Measurements from ENCODE around the gene SLC11A1. TPM values are rescaled to one million over a fixed set of nuclear protein-coding genes. Genes with fewer than 3 reads are reported as not detected.

The SLC11A1 gene
- total RNA-seq, 1 experiment from 2014 or later, result 0.44 TPM

DNA sequence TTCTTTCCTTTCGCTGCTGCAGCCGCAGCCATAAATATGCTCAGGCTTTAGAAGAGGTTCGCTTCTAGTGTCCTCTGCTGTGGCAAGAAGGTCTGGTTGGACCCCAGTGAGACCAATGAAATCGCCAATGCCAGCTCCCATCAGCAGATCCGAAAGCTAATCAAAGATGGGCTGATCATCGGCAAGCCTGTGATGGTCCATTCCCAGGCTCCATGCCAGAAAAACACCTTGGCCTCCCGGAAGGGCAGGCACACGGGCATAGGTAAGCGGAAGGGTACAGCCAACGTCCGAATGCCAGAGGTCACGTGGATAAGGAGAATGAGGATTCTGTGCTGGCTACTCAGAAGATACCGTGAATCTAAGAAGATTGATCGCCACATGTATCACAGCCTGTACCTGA lies 28.0 kb upstream of the SLC11A1 start:
- no peak overlapping the region for H3K27ac ChIP-seq
- no peaks in the 10 kb centered on the region for H3K27me3 ChIP-seq (ENCODE audit: insufficient read depth, low read depth)
- ChIA-PET POLR2A (ENCODE audit: unreplicated experiment) (no interaction called here), CTCF (no interaction called here)
- H3K4me1 ChIP-seq (replicated peaks; ENCODE audit: insufficient read depth), result peaks cover 22% of the 10 kb centered on the region
- TF ChIP-seq, protein P1, sequence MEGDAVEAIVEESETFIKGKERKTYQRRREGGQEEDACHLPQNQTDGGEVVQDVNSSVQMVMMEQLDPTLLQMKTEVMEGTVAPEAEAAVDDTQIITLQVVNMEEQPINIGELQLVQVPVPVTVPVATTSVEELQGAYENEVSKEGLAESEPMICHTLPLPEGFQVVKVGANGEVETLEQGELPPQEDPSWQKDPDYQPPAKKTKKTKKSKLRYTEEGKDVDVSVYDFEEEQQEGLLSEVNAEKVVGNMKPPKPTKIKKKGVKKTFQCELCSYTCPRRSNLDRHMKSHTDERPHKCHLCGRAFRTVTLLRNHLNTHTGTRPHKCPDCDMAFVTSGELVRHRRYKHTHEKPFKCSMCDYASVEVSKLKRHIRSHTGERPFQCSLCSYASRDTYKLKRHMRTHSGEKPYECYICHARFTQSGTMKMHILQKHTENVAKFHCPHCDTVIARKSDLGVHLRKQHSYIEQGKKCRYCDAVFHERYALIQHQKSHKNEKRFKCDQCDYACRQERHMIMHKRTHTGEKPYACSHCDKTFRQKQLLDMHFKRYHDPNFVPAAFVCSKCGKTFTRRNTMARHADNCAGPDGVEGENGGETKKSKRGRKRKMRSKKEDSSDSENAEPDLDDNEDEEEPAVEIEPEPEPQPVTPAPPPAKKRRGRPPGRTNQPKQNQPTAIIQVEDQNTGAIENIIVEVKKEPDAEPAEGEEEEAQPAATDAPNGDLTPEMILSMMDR (conservative IDR thresholded peaks at IDR 0.05), result no peak
- intact Hi-C loops (cut with micrococcal nuclease; ENCODE audit: unreplicated experiment), result no loop called here
- no peaks in the 10 kb centered on the region for H3K36me3 ChIP-seq (ENCODE audit: low read depth)
- H3K9me2 ChIP-seq (ENCODE audit: insufficient read depth), result no peaks in the 10 kb centered on the region
- DNase-seq, result no peak
- no peak overlapping the region for H2AFZ ChIP-seq
- H3F3A ChIP-seq (ENCODE audit: insufficient read depth, low read depth), result no peaks in the 10 kb centered on the region; the same call in 1 of the 2 replicates
- peaks cover 12% of the 10 kb centered on the region; the same call in 1 of the 2 replicates for H3K9me3 ChIP-seq (ENCODE audit: insufficient read depth, low read depth)
- no peaks in the 10 kb centered on the region for H4K20me1 ChIP-seq (ENCODE audit: insufficient read depth)
- BruUV-seq (replicated peaks), result no TSS peak
- no peak overlapping the region for H3K4me2 ChIP-seq
- H3K4me3 ChIP-seq, result no peak overlapping the region
- no peaks in the 10 kb centered on the region for H3K79me2 ChIP-seq (ENCODE audit: low read depth)

DNA sequence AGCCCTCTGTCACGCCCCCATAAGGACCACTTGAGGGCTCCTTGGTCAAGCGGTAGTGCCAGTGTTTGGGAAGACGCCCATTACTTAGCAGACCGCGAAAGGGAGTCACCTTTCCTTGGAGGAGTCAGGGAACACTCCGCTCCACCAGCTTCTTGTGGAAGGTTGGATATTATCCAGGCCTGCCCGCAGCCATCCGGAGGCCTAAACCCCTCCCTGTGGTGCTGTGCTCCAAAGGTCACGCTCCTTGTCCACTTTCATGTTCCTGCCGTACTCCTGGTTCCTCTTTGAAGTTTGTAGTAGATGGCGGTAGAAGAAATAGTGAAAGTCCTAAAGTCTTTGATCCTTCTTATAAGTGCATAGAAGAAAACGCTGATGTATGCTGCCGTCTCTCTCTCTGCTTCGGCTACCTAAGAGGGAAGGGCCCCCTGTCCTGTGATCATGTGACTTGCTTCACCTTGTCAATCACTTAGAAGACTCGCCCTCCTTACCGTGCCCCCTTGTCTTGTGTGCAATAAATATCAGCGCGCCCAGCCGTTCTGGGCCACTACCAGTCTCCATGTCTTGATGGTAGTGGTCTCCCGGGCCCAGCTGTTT lies 27.1 kb upstream of the SLC11A1 start:
- Histone ChIP-seq H2AFZ (no peak overlapping the region), H3K79me2 (ENCODE audit: low read depth) (no peaks in the 10 kb centered on the region), H3K36me3 (ENCODE audit: low read depth) (no peaks in the 10 kb centered on the region), H3K9me2 (ENCODE audit: insufficient read depth) (no peaks in the 10 kb centered on the region), H4K20me1 (ENCODE audit: insufficient read depth) (no peaks in the 10 kb centered on the region), H3K4me1 (replicated peaks; ENCODE audit: insufficient read depth) (peaks cover 31% of the 10 kb centered on the region), H3K9me3 (ENCODE audit: insufficient read depth, low read depth) (peaks cover 12% of the 10 kb centered on the region; the same call in 1 of the 2 replicates), H3K27ac (no peak overlapping the region), H3F3A (ENCODE audit: insufficient read depth, low read depth) (peaks cover 3% of the 10 kb centered on the region), H3K4me3 (no peak overlapping the region), H3K27me3 (ENCODE audit: insufficient read depth, low read depth) (no peaks in the 10 kb centered on the region), H3K4me2 (no peak overlapping the region)
- ChIA-PET POLR2A (ENCODE audit: unreplicated experiment) (no interaction called here), CTCF (interaction anchor here (0.6 kb wide), 1 partner anchor 62 kb away, joined by 3 read pairs; the partner anchor contains the start of gene TMBIM1)
- no peak for DNase-seq
- intact Hi-C loops (cut with micrococcal nuclease; ENCODE audit: unreplicated experiment), result loop anchor here (5.0 kb wide), 1 partner anchor 42 kb away; the partner anchor contains the start of gene CTDSP1
- BruUV-seq (replicated peaks), result no TSS peak
- TF ChIP-seq, protein P1 (conservative IDR thresholded peaks at IDR 0.05), result no peak
- TF ChIP-seq EZH2 (IDR thresholded peaks at IDR 0.05; ENCODE audit: low read depth), result no peak

DNA sequence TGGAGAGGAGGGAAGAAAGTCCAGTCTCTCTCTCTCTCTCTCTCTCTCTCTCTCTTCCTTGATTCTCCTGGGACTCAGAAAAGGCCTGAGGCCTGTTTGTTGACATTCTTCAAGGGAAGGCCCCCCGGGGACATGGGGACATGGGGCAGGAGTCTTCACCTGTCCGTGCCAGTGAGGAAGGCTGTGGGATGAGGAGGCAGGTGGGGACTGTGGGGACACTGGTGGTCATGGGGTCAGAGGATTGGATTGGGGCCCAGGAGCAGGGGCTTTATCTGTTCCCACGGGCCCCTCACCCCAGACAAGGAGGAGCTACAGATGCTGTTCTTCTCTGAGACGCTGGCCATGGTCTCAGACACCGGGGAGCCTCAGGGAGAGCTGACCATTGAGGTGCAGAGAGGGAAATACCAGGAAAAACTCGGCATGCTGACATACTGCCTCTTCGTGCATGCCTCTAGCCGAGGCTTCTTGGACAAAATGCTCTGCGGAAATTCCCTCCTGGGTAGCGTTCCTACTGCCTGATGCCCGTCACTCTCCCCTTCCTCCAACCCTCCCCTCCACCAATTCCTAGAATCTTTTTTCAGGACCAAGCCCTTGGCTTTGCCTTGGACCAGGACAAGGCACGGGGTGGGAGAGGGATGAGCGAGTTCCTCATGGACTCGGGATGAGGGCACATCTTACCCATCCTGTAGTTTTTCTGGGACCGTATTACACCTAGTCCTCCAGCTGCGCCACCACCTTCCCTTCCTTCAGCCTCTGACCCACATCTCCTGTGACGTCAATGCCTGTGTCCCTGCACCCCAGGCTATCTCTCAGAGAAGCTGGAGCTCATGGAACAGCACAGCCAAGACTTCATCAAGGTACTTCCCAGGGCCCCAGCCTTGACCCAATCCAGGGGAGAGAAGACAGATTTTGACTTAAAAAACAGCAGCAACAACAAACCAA lies 24.6 kb upstream of the SLC11A1 start:
- H4K20me1 ChIP-seq (ENCODE audit: insufficient read depth), result no peaks in the 10 kb centered on the region
- no peak overlapping the region; the same call in 1 of the 2 replicates for H3K4me3 ChIP-seq
- CTCF ChIA-PET, result interaction anchor here (0.6 to 1.5 kb wide), 6 partner anchors 10 to 86 kb away, joined by 3 to 7 read pairs (median 4); no protein-coding TSS in a partner anchor
- H3K27ac ChIP-seq, result peak overlapping the region; percentile 35
- BruUV-seq (replicated peaks), result no TSS peak
- H3K36me3 ChIP-seq (ENCODE audit: low read depth), result no peaks in the 10 kb centered on the region
- peaks cover 36% of the 10 kb centered on the region for H3K4me1 ChIP-seq (replicated peaks; ENCODE audit: insufficient read depth)
- no peaks in the 10 kb centered on the region for H3K9me2 ChIP-seq (ENCODE audit: insufficient read depth)
- H2AFZ ChIP-seq, result no peak overlapping the region
- POLR2A ChIA-PET (ENCODE audit: unreplicated experiment), result interaction anchor here (0.6 to 1.0 kb wide), 2 partner anchors 35 to 39 kb away, joined by 5 to 30 read pairs; no protein-coding TSS in a partner anchor
- TF ChIP-seq EZH2 (IDR thresholded peaks at IDR 0.05; ENCODE audit: low read depth), result no peak
- TF ChIP-seq, protein P1 (conservative IDR thresholded peaks at IDR 0.05), result no peak
- no peaks in the 10 kb centered on the region for H3K79me2 ChIP-seq (ENCODE audit: low read depth)
- H3K4me2 ChIP-seq, result peak overlapping the region; percentile 68
- intact Hi-C loops (cut with micrococcal nuclease; ENCODE audit: unreplicated experiment), result loop anchor here (5.0 kb wide), 1 partner anchor 40 kb away; the partner anchor contains the start of gene CTDSP1
- H3K9me3 ChIP-seq (ENCODE audit: insufficient read depth, low read depth), result no peaks in the 10 kb centered on the region
- no peaks in the 10 kb centered on the region for H3K27me3 ChIP-seq (ENCODE audit: insufficient read depth, low read depth)
- H3F3A ChIP-seq (ENCODE audit: insufficient read depth, low read depth), result peaks cover 13% of the 10 kb centered on the region
- peak in 1 of 2 experiments; percentile 45 for DNase-seq
